ENCODE measurements around the gene AKAP7.
"Not testable (repeated sequence)": the region's sequence is repeated elsewhere in the genome, so short reads cannot be mapped to it uniquely, and the experiment has no call there.

The AKAP7 gene

DNA sequence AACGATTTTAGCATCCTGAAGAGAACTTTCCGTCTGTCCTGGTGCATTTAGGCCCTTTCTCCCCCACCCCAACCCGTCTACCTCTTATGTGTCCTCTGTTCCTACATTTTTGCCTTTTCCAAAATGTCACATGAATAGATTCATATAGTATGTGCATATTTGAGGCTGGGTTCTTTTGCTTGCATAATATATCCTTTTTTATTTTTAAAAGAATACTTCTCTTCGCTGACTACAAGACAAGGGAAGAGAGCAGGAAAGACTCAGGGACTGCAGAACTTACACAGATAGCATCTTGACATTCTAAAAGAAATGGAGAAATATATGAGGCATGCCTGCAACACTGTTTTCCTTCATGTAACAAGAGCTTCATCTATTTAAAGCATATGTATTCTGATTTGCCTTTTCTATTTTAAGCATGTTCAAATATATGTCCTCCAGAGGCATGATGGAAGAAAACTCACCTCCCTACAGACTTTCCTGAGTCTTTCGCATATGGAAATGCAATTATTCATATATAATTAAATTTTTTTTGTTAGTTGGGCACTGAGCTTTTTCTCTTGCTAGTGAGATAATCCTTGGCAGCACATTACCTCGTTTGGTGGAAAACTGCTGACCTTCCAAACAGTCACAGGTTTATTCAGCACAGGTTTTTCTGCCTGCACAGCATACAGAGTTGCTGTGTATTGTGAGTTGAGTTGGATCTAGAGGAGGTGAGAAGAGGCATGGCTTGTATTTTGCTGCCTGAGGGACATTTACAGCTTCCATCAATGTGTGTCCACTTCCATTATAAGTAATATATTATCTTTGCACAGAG is 170.0 kb downstream of the AKAP7 start:
- no peak for DNase-seq

DNA sequence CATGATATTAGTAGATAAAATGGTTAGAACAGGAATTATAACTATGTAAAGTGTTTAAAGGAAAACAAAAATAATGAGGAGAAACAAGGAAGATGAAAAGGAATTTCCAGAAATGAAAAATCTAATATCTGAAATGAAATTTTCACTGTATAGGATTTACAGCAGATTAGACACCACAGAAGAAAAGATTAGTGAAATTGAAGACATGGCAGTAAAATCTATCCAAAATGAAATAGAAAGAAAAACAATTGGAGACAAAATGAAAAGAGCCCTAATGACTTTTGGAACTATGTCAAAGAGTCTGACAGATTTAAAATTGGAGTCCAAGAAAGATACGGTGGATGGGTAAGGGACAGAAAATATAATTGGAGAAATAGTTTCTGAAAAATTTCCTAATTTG is 174.2 kb downstream of the AKAP7 start:
- DNase-seq, result no peak

DNA sequence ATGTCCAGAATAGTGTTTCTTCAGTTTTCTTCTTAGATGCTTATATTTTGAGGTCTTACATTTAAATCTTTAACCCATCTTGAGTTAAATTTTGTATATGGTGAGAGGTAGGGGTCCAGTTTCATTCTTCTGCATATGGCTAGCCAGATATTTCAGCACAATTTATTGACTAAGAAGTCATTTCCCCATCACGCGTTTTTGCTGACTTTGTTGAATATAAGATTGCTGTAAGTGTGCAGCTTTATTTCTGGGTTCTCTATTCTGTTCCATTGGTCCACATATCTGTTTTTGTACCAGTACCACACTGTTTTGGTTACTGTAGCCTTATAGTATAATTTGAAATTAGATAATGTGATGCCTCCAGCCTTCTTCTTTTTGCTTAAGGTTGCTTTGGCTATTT is 179.6 kb downstream of the AKAP7 start:
- DNase-seq, result no peak

DNA sequence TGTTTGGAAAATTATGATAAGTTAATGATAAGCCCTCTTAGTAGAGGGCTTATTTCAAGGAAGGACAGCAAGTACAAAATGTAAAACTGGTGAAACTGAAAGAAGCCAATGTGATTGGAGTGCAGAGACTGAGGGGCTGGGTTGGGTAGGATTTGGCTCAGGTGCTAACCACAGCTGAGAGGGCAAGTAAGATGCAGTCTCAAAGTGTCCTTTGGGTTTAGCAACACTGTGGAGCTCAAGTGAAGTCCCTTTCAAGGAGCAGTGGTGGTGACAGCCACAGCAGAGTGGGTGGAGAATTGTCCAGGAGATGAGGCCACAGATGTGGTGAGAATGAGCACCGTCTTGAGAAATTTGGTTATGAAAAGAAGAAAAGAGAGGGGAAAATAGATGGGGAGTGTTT is 181.4 kb downstream of the AKAP7 start:
- DNase-seq, result no peak

DNA sequence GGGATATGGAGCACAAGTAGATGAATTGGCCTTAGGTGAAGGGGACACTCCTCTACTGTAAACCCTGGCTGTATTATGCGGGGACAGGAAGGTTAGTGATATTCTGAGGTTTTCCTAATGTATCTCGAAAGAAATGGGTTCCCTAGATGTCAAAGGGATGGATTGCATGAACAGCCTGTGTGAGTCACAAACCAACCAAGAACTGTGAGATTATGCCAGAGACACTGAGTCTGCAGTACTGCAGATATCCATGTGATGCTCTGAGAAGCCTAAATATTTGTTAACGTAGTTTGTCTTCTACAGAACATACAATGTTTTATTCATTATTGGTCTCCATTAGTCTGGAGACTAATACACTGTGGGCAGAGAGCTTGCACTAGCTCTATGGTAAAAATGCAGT is 182.2 kb downstream of the AKAP7 start:
- no peak for DNase-seq

DNA sequence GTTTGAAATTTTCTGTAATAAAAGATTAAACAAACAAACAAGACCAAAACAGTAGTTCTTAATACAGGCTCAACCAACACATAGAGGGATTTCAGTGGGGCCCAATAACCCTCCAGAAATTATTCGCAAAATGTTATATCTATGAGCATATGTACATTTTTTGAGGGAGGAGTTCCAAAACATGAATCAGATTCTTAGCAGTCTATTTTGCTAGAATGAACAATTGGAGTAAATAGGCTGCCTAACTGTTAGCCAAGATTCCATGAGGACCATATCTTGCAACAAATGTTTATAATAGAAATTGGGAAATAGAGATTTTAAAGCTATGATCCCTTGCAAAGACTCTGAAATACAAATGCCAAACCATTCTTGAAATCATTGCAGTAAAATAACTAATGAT is 186.3 kb downstream of the AKAP7 start:
- DNase-seq, result no peak

DNA sequence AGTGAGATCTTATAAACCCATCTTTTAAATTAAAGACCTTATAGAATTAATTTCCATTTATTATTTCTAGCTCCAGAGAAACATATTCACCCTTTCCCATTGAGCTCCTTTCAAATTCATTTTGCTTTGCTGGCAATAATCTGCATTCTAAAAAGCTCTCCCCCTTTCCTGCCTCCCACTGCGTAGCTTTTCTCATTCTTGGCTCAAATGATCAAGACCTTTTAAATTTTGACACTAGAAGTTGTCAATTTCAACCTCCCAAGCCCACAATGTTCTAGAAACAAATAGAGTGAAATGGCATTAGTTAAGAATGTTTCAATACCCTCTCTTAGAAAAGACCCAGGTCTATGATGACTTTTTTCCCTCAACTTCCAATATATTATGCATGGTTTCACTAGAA is 186.9 kb downstream of the AKAP7 start:
- DNase-seq, result no peak

DNA sequence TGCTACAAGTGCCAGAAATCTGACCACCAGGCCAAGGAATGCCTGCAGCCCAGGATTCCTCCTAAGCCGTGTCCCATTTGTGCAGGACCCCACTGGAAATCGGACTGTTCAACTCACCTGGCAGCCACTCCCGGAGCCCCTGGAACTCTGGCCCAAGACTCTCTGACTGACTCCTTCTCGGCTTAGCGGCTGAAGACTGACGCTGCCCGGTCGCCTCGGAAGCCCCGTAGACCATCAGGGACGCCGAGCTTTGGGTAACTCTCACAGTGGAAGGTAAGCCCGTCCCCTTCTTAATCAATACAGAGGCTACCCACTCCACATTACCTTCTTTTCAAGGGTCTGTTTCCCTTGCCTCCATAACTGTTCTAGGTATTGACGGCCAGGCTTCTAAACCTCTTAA is 190.4 kb downstream of the AKAP7 start:
- DNase-seq, result not testable (repeated sequence)

DNA sequence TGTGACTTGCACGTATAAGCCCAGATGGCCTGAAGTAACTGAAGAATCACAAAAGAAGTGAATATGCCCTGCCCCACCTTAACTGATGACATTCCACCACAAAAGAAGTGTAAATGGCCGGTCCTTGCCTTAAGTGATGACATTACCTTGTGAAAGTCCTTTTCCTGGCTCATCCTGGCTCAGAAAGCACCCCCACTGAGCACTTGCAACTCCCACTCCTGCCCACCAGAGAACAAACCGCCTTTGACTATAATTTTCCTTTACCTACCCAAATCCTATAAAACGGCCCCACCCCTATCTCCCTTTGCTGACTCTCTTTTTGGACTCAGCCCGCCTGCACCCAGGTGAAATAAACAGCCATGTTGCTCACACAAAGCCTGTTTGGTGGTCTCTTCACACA is 193.5 kb downstream of the AKAP7 start:
- not testable (repeated sequence) for DNase-seq

DNA sequence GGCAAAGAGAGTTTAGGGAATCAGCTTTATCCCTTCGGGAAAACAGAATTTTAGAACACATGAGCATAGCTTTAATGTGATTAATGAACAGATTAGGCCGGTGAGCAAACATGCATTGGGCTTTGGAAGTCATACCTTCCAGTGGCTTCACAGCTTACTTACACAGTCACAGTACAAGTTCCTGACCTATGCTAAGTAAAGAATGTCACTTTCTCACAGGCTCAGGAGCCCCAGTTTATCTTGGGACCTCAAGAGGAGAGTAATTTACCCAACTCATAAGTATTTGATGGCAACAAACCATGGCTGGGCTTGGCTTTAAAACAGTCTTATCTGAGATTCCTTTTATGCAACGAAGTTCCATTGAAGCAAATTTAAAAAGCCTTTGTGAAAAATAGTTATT is 195.9 kb downstream of the AKAP7 start:
- no peak for DNase-seq

DNA sequence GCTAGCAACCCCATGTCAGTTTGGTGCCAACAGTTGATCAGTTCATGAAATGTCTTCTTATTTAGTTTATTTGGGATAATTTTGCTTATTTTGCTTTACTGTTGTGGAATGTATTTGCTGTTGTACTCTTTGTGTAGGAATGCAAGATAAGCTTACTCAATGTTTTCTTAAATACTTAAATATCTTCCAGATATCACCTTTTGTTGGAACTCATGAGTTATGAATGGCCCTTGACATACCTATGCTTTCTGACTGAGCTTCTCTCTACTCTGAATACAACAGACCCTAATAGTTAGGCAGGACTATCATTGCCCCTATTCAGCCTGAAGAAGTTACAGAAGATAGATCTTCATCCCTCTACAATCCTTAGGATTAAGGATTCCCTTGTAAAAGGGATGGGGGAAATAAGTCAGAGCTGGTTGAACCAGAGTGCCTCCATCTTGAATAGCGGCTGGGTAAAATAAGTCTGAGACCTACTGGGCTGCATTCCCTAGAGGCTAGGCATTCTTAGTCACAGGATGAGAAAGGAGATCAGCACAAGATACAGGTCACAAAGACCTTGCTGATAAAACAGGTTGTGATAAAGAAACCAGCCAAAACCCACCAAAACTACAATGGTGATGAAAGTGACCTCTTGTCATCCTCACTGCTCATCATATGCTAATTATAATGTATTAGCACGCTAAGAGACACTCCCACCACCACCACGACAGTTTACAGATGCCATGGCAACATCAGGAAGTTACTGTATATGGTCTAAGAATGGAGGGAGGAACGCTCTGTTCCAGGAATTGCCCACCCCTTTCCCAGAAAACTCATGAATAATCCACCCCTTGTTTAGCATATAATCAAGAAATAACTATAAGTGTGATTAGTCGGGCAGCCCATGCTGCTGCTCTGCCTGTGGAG is 196.9 kb downstream of the AKAP7 start:
- DNase-seq, result no peak

All from NCI-H1105 treated with DMSO at 0.1 percent for 48 hours (cell line).